ENCODE measurements around the gene CBR1. TPM values are rescaled to one million over a fixed set of nuclear protein-coding genes. Genes with fewer than 3 reads are reported as not detected.

CBR1 gene
- polyA plus RNA-seq, 3 donors: 36.9 to 114 (median 100) TPM

DNA sequence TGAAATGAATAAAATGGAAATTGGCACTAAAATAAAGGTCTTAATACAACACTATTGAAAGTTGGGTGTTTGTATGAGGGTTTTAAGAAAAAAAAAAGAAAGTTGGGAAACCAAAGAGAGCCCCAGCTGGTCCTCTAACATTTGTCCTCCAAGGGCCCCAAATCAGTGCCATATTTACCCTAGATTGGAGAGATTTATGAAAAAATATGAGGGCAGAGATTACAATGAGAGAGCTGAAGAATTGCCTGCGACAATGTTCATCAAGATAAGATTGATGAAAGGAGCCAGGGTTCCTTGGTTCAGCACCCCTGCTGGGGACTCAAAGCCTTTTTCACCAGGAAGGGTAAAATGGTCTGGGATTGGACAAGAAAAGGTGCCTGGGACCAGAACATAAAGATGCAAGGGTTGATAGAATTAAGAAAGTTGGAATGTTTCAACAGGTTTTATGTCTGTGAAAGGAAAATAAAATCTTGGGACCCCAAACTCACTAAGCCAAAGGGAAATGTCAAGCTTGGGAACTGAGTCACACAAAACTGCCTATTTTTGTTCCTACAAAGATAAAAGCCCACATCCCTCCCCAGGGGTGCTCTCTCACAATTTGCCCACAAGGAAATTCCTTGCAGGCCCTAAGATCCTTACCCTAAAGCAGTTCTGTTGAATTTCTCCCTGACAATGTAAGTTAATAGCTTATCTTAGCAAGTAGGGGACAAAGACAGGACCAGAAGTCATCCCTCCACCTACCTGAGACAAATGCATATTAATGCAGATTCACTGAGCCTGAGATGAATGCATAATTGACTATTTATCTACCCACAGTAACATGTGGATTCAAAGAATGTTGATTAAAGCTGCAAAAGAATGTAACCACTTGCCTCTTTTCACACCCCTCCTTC, 26.8 kb downstream of the CBR1 start:
- no peaks in the 10 kb centered on the region for H4K20me1 ChIP-seq (ENCODE audit: insufficient read depth, low read length)
- no peaks in the 10 kb centered on the region for H3K27me3 ChIP-seq (ENCODE audit: control insufficient read depth in 2 of 2, insufficient read depth in 2 of 2, low read length in 2 of 2)
- peaks cover 2 to 4% (median 3%) of the 10 kb centered on the region in 3 donors for H3K27me3 Mint-ChIP-seq (ENCODE audit: low read depth in 3 of 3)
- no peak overlapping the region for H3K4me2 ChIP-seq (replicated peaks; ENCODE audit: extremely low read depth, low read length, poor library complexity, severe bottlenecking)
- H3K27ac ChIP-seq (ENCODE audit: low read depth in 1 of 2, low read length in 2 of 2): no peak overlapping the region
- peaks cover 12% of the 10 kb centered on the region for H3K4me1 Mint-ChIP-seq
- TF ChIP-seq, protein P1, sequence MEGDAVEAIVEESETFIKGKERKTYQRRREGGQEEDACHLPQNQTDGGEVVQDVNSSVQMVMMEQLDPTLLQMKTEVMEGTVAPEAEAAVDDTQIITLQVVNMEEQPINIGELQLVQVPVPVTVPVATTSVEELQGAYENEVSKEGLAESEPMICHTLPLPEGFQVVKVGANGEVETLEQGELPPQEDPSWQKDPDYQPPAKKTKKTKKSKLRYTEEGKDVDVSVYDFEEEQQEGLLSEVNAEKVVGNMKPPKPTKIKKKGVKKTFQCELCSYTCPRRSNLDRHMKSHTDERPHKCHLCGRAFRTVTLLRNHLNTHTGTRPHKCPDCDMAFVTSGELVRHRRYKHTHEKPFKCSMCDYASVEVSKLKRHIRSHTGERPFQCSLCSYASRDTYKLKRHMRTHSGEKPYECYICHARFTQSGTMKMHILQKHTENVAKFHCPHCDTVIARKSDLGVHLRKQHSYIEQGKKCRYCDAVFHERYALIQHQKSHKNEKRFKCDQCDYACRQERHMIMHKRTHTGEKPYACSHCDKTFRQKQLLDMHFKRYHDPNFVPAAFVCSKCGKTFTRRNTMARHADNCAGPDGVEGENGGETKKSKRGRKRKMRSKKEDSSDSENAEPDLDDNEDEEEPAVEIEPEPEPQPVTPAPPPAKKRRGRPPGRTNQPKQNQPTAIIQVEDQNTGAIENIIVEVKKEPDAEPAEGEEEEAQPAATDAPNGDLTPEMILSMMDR (IDR thresholded peaks at IDR 0.05): no peak
- peaks cover 19 to 30% of the 10 kb centered on the region in 2 donors for H3K9me3 ChIP-seq (replicated peaks in 1 of 2; ENCODE audit: control insufficient read depth in 1 of 2, insufficient read depth in 1 of 2, low read length in 2 of 2)
- no peak overlapping the region for H3K9ac ChIP-seq (ENCODE audit: insufficient read depth, low read length, poor library complexity, severe bottlenecking)
- H3K27ac Mint-ChIP-seq: no peak overlapping the region
- no peaks in the 10 kb centered on the region for H3K36me3 ChIP-seq (replicated peaks in 1 of 2; ENCODE audit: control insufficient read depth in 1 of 2, insufficient read depth in 2 of 2, low read length in 2 of 2)
- DNase-seq: no peak
- no peak overlapping the region for H3K4me3 ChIP-seq (replicated peaks in 1 of 3; ENCODE audit: low read depth in 2 of 3, low read length in 3 of 3)
- 89% methylated on average over 1 of the region's 1 CpG for WGBS (ENCODE audit: insufficient coverage)
- intact Hi-C loops (cut with micrococcal nuclease): no loop called here
- H2AFZ ChIP-seq (ENCODE audit: insufficient read depth, low read depth, low read length, poor library complexity, severe bottlenecking): no peak overlapping the region
- H3K79me2 ChIP-seq (ENCODE audit: insufficient read depth, low read length): no peaks in the 10 kb centered on the region
- H3K4me1 ChIP-seq (ENCODE audit: control insufficient read depth in 1 of 2, insufficient read depth in 2 of 2, low read length in 2 of 2): peaks cover 0 to 9% of the 10 kb centered on the region in 2 donors
- H3K4me3 Mint-ChIP-seq: no peak overlapping the region
- peaks cover 0 to 6% of the 10 kb centered on the region in 2 donors for H3K36me3 Mint-ChIP-seq
- H3K9me3 Mint-ChIP-seq: peaks cover 16 to 29% (median 21%) of the 10 kb centered on the region in 7 donors

DNA sequence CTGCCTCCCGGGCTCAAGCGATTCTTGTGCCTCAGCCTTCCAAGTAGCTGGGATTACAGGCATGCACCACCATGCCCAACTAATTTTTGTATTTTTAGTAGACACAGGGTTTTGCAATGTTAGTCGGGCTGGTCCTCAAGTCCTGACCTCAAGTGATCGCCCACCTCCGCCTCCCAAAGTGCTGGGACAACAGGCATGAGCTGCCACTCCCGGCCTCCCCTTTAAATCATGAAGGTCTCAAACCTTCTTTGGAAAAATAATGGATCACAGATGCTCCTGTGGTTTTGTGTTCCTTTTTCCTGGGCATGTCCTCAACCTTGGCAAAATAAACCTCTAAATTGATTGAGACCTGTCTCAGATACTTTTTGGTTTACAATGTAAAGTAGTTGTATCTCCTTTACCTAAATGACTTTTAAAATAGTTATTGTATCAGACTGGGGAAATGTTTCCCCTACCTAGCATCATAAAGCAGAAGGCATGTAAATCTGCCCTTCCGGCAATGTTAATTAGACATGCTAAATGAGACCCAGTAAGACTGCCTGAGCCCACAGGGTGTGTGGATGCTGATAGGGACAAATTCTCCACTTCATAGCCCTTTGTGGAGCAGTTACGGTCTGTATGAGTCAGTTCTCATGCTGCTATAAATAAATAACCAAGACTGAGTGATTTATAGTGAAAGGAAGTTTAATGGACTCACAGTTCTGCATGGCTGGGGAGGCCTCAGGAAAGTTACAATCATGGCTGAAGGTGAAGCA, 27.8 kb downstream of the CBR1 start:
- WGBS (ENCODE audit: insufficient coverage): 72% methylated on average over 7 of the region's 8 CpGs
- H3K27ac ChIP-seq (ENCODE audit: low read depth in 1 of 2, low read length in 2 of 2): no peak overlapping the region
- H3K4me2 ChIP-seq (replicated peaks; ENCODE audit: extremely low read depth, low read length, poor library complexity, severe bottlenecking): no peak overlapping the region
- H3K4me3 ChIP-seq (replicated peaks in 1 of 3; ENCODE audit: low read depth in 2 of 3, low read length in 3 of 3): no peak overlapping the region
- DNase-seq: no peak
- H2AFZ ChIP-seq (ENCODE audit: insufficient read depth, low read depth, low read length, poor library complexity, severe bottlenecking): peak overlapping the region; percentile 53
- TF ChIP-seq, protein P1 (IDR thresholded peaks at IDR 0.05): no peak
- peaks cover 0 to 6% of the 10 kb centered on the region in 2 donors for H3K36me3 Mint-ChIP-seq
- no peaks in the 10 kb centered on the region for H3K79me2 ChIP-seq (ENCODE audit: insufficient read depth, low read length)
- no peaks in the 10 kb centered on the region for H3K27me3 ChIP-seq (ENCODE audit: control insufficient read depth in 2 of 2, insufficient read depth in 2 of 2, low read length in 2 of 2)
- peaks cover 0 to 9% of the 10 kb centered on the region in 2 donors for H3K4me1 ChIP-seq (ENCODE audit: control insufficient read depth in 1 of 2, insufficient read depth in 2 of 2, low read length in 2 of 2)
- H3K4me1 Mint-ChIP-seq: peaks cover 12% of the 10 kb centered on the region
- H3K9me3 Mint-ChIP-seq: peaks cover 16 to 29% (median 20%) of the 10 kb centered on the region in 7 donors
- H3K27me3 Mint-ChIP-seq (ENCODE audit: low read depth in 3 of 3): peaks cover 2 to 4% (median 3%) of the 10 kb centered on the region in 3 donors
- intact Hi-C loops (cut with micrococcal nuclease): no loop called here
- H4K20me1 ChIP-seq (ENCODE audit: insufficient read depth, low read length): no peaks in the 10 kb centered on the region
- H3K9ac ChIP-seq (ENCODE audit: insufficient read depth, low read length, poor library complexity, severe bottlenecking): no peak overlapping the region
- H3K27ac Mint-ChIP-seq: peak overlapping the region in 1 of 7 donors; percentile 54
- peaks cover 17 to 27% of the 10 kb centered on the region in 2 donors for H3K9me3 ChIP-seq (replicated peaks in 1 of 2; ENCODE audit: control insufficient read depth in 1 of 2, insufficient read depth in 1 of 2, low read length in 2 of 2)
- H3K4me3 Mint-ChIP-seq: no peak overlapping the region
- no peaks in the 10 kb centered on the region for H3K36me3 ChIP-seq (replicated peaks in 1 of 2; ENCODE audit: control insufficient read depth in 1 of 2, insufficient read depth in 2 of 2, low read length in 2 of 2)
